Fibroblast of gingiva (primary cell): ENCODE results near the gene CLIC6.

Experiments used
- DNase-seq: peaks from one replicate; pipeline ENCODE4 v3.0.0-alpha.2; 2011; ENCODE audit warnings: low read depth

The CLIC6 gene

DNA sequence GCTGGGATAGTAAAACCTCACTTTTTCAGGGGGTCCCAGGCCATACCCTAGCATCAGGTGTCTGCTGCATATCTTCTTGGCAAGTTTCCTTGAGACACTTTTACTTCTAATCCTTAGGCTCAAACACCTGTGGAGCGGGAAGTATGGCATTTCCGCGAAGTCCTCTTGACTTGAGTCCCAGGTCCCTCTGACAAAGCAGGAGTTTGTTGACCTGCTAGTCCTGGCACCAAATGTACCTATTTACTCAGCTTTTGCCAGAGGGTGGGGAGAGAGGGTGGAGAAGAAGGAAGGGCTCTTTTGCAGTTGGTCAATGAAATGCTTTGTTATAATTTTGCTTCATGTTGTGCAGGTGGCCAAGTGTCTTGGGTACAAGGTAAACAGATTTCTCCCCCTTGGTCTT lies 59.7 kb downstream of the CLIC6 start:
- DNase-seq = no peak

DNA sequence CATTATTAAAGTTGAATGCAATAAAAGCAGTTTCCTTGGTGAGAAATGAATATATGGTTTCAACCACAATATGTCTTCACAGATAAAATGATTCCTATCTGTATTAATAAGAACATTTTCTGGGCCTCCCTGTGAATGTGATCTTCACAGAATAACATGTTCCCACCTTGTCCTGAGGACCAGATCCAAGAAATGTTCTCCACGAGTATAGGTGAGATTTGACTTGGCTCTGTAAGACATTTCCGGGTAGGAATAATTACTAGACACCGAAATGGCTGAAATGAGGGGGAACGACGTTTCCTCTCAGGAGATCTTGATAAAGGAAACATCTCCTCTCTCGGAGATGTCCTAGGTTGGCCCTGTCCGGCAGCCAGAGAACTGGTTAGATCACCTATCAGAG lies 61.4 kb downstream of the CLIC6 start:
- no peak for DNase-seq

DNA sequence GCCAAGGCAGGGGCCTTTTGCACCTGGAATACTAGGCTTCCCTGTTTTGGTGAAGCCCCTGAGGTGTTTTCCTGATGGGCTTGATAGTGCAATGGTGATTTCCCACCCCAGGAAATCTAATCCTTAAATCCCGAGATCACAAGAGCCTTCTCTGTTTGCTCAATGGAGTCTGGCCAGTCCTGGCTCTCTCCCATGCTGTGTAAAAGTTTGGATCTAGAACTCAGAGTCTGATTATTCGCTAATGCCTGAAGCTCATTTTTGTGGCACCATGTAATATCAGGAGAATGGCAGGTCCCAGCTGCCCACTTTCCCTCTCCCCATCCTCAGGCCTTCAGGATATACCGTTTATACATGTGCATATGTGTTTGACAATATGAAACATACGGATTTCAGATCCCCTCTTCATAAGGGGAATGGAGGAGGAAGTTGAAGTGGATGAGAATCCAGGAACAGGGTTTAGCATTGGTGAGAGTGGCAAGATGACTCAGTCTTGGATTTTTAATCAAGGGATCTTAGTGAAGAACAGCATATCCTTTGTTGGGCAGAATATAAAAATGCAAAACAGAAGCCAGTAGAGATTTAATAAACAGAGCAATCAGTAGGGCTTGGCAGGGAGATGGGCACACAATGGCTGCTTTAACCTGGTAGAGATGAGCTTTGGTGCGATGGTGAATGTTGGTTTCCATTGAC lies 62.1 kb downstream of the CLIC6 start:
- no peak for DNase-seq

DNA sequence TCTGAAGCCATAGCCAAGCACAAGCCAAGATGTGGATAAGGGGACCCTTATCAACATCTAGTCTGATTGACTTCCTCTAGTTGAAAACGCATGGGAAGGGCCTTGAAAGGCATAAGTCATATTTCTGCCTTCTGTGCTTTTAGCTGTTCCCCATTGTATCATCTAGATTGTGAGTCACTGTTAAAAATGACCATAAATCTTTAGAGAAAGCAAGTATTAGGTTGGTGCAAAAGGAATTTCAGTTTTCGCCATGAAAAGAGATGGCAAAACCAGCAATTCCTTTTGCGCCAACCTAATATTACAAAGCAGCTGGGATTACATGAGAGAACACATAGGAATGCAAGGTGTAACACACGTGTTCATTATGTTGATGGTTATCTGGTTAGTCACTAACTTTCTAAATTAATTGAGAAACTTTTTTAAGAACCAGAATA lies 63.6 kb downstream of the CLIC6 start:
- no peak for DNase-seq

DNA sequence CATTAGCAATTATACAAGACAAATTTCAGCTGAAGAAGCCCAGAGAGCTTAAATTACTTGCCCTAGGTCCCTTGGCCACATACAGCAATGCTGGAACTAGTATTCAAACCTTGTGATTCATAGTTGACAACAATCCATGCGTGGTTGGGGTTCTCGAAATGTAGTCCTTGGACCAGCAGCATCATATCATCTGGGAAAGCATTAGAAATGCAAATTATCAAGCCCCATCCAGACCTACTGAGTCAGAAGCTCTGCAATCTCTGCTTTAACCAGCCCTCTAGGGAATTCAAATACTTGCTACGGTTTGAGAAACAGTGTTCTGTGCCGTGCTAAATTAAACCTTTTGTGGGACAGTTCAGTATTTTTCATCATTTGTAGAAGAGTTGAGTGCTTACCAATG lies 65.1 kb downstream of the CLIC6 start:
- DNase-seq = peak; percentile 87

DNA sequence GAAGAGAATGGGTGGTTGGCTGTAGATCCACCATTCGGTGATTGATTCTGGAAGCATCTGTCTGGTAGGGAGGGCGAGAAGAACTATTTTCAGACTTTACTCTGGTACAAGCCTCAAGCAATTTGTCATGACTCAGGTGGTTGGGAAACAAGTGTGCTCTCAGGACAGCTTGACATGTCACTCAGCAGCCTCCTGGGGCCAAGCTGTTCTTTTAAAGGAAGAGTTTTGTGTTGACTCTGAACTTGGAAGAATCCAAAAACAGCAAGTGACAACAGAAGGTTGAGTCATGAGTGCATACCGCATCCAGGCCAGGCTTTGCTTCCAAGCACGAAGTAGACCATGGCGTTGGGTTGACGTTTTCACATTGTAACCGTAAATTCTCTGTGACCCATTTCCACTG lies 65.9 kb downstream of the CLIC6 start:
- DNase-seq = peak; percentile 62

DNA sequence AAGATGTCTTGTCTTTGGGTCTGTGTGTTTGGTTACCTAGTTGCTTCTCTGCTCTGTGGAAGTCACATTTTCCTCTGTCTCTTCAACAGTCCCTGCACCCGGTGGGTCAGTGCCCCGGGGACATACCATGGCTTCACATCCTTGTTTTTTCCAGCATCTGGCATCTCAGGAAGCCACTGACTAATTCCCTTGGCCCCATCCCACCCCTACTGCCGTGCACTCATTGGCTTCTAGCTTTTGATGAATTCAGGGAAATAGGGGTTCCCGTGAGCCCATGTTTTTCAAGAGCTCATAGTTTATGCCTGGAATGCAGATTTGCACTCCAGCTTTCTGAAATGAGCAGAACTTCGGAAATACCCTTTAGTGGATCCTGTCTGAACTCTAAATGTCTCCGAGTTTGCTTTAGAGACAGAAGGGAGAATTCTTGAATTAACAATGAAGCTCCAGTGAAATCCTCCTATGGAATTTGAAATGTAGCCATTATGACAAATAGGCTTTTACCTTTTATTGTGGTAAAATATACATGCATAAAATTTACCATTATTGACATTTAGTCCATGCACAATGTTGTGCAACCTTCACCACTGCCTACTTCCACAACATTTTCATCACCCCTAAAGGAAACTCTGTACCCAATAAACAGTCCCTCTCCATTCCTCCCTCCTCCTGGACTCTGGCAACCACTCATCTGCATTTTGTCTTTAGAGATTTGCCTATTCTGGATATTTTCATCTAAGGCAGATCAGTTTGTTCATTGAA lies 67.5 kb downstream of the CLIC6 start:
- DNase-seq = peak; percentile 41

DNA sequence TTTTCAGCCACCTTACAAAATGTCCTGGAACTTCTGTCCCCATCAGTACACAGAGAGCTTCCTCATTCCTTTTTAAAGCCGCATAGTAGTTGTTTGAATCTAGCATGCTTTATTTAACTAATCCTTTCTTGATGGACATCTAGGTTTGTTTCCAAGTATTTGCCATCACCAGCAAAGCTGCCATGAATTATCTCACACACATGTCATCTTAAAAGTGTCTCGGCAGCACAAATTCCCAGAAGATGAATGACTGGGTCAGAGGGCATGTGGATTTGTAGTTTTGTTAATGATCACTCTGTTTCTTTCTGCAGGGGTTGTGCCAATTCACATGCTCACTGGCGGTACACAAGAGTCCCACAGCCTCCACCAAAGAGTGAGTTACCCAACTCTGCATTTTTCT lies 68.3 kb downstream of the CLIC6 start:
- DNase-seq = peak; percentile 36

DNA sequence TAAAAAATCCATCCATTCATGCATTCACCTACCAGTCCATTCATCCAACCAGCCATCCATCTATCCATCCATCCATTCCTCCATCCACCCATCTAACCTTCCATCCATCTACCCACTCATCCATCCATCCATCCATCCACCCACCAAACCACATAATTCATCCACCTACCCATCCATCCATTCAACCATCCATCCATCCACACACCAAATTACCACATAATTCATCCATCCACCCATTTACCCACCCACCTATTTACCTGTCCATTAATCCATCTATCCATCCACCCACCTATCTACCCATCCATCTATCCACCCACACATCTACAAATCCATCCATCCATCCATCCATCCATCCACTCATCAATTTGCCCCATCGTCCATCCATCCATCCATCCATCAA lies 71.4 kb downstream of the CLIC6 start:
- DNase-seq = no peak

DNA sequence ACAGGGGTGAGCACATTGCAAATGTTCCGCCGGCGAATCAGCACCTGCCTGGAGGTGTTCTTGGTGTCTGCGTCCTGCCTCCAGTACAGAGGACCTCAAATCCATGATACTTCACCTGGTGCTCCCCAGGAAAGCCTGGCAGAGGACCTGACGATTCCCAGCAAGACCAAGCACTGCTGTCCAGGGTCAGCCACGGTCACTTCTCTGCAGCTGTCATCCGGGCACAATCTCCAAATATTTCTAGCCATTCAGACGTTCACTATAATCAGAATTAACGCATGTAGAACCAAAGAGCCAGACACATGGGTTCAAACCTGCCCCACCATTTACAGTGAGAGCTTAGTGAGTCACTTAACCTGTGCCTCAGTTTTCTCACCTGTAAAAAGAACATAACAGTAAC lies 74.5 kb downstream of the CLIC6 start:
- DNase-seq = no peak

DNA sequence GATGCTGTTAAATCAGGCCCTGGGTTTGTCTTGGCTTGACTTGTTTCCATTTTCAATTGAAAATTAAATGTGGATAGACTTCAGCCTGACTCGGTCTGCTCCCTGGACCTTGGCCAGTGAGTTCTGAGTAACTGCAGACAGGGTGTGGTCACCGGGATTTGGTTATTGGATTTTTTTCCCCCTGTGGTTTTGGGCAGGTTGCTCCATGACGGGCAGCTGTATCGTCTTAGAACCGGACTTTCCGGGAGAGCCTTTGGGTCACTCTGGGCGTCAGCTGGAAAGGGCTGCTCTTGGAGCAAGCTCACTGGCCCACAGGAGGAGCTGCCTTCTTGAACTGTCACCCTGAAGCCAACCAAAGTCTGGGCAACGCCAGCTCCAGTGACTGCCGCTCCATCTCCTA lies 75.0 kb downstream of the CLIC6 start:
- peak; percentile 65 for DNase-seq

DNA sequence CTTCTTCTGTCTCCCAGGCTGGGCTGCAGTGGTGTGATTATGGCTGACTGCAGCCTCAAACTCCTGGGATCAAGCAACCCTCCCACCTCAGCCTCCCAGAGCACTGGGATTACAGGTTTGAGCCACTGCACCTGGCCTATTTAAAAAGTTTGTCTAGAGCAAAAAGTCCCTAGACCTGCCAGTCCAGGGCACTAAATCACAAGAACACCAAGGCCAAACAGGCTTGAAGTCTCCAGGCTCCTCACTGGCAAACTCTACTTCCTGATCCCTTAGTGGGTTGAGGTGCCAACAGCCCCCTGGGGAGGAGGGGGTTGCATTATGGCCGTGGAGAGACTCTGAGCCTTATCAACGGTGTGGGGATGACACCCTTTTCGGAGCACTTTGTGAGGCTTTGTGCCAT lies 76.0 kb downstream of the CLIC6 start:
- no peak for DNase-seq

DNA sequence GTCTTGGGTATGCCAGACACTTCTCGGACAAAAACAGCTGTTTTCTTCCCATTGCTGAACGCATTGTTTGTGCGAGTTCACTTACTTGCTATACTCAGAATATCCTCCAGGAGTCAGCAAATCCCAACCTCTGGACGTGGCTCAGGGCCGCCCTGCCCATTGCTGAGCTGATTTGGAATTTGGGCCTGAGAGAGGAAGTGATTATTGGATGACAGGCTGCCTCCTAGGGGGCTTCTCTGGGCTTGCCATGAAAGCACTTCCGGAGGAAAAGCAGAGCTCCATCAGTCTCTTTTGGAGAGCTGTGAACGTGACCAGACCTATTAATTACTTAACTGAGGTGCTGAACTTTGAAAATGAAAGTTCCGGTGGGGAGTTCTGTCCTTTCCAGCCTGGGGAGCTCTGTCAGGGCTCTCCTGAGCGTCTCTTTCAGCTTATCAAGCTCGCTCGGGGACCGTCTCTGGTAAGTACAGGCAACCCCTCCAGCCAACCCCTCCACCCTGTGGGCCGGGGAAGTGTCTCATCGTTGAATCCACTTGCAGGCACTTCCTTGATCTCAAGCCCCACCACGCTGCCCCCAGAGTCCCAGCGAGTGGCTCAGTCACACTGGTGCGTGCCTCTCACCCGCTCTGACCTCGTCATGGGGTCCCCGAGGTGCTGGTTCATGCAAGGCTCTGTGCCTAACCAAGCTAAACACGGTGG lies 76.9 kb downstream of the CLIC6 start:
- DNase-seq = peak; percentile 82

DNA sequence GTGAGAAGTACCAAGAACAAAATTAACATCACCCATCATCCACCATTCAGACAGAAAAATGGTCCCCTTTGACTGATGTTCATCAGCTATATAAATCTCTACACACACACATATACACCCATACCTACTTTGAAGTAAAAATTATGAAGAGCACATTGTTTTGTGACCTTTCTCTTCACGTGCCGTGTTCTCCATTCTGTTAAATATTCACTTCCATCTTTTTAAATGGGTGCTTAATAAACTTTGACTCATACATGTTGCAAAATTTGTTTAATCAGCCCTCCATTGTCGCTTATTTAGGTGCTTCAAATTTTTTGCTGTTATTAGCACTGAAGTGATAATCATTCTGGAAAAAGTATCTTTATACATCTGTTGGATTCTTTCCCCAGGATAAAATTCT lies 80.1 kb downstream of the CLIC6 start:
- no peak for DNase-seq

DNA sequence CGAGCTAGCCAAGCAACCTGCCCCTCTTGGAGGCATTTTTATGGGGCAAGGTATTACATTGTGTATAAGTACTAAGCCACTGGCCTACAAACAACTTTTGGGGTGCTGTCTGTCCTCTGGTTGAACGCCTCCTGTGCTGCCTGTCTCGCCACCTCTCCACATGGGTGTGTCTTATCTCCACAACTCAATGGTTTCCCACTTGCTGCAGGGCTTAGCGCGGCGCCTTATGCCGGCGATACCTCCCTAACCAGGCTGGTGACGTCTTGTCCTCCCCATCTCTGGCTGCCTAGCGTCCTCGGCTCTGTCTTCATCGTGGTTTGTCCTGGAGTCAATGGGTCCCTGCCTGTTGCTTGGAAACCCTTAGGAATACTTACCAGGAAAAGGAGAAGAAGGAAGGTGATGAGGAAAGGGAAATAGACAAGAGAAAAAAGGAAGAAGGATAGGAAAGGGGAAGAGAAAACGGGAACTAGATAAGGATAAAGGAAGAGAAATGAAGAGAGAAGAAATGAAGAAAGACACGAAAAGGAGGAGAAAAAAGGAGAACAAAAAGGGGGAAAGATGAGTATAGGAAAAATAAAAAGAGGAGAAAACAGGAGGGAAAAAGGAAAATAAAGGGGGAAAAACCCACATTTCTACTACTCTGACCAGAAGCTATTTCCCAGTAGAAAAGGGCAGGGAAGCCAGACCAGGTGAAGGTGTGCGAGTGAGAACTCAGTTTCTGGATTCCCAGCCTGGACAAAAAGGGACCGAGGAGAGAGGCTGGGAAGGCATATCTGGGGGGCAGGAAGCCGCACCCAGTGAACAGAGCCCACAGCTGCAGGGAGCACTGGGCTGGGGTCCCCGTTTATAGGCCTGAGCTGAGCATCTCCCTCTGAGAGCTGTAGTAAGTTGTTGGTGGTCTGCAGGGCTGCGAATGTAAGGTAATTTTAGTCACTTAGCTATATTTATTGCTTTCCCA lies 86.2 kb downstream of the CLIC6 start:
- no peak for DNase-seq

DNA sequence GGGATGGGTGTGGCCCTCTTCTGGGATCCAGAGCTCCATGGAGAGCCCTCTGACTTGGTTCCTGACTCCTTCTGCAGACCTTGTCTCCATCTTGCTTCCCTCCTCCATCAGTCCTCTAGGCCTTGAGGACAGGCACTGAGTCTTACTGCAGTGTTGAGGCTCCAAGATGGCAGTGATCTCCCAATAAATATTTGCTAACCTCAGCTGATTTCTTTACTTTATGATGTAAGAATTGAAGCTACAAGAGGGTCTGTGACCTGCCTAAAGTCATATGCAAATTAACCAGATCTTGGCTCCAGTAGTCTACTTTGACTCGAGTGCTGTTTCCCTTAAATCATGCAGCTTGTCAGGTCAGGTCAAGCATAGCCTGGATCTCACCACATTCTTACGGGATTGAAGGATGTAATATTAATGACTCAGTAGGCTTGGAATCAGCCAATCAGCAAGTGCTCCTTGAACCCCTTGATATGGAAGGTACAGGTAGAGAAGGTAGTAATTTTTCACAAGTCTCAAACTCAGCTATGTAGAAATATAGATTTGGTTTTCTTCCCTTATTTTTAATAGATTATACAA lies 93.0 kb downstream of the CLIC6 start:
- DNase-seq = no peak

DNA sequence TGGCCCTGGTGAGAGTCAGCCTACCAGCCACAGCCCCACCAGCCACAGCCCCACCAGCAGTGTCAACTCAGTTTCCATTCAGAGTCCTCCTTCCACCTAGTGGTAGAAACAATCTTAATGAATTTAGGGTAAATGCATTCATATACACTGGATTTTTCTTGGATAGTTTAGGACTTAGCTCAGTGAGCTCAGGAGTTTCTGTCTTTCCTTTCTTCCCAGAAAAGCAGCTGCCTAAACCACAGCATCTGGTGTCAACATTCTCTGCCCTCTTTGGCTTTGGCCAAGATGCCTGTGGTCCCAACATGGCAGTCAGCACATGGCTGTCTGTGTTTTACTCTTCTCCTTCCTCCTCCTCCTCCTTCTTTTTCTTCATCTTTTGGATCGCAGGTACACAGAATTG lies 94.0 kb downstream of the CLIC6 start:
- peak; percentile 62 for DNase-seq

DNA sequence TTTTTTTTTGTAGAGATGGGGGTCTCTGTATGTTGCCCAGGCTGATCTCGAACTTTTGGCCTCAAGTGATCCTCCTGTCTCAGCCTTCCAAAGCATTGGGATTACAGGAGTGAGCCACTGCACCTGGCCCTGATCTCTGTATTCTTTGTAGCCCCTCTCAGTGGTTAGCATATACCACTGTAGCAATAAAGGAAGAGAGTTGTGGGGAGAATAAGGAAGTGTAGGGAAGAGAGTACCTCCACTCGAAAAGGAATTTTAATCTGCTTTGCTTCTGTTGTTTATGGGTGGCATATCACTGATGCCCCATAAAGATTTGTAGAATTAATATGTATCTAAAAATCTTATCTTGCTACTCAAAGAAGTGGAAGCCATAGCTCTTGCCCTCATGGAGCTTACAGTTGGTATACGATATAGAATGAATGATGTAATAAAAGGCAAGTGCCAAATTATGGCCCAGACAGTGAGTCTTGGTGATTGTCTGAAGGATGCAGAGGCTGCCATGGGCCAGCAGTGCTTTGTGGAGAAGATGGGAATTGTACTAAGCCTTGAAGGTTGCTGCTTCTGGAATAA lies 96.0 kb downstream of the CLIC6 start:
- DNase-seq = no peak

DNA sequence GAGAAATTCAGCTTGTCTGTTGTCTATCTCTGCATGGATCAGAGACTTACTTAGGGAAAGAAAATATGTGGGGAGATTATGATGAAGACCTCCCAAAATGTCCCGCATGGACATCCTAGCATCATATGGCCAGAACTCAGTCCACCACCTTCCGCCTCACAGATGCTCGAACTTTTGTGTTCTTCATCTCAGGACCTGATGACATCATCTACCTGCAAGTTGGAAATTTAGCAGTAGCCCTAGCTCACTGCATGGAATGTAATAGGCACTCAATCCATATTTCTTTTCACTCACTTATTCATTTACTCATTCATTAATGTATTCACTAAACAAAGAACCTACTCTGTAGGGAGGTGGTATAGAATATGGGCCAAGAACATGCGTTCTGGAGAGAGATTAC lies 96.8 kb downstream of the CLIC6 start:
- DNase-seq = no peak

DNA sequence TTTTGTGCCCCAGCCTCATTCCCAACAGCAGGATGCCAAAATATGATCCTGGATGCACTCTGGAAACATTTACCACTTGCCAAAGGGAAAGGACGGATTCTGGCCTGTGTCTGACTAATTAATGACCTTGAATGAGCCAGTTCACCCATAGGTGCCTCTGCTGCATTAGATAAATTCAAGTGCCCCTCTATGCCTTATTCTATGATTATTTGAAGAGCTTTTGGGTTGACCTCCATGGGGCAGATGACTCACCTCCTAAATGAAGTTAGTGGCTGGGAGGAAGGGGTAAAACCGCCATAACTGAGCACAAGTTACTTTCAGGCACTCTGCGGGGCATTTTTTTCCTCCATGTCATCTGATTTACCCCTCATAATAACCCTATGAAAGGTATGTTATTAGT lies 98.1 kb downstream of the CLIC6 start:
- no peak for DNase-seq
